ENCODE results near the gene MYO7B.

- TF ChIP-seq, protein P1, sequence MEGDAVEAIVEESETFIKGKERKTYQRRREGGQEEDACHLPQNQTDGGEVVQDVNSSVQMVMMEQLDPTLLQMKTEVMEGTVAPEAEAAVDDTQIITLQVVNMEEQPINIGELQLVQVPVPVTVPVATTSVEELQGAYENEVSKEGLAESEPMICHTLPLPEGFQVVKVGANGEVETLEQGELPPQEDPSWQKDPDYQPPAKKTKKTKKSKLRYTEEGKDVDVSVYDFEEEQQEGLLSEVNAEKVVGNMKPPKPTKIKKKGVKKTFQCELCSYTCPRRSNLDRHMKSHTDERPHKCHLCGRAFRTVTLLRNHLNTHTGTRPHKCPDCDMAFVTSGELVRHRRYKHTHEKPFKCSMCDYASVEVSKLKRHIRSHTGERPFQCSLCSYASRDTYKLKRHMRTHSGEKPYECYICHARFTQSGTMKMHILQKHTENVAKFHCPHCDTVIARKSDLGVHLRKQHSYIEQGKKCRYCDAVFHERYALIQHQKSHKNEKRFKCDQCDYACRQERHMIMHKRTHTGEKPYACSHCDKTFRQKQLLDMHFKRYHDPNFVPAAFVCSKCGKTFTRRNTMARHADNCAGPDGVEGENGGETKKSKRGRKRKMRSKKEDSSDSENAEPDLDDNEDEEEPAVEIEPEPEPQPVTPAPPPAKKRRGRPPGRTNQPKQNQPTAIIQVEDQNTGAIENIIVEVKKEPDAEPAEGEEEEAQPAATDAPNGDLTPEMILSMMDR (conservative IDR thresholded peaks at IDR 0.05 in 1 of 2, IDR thresholded peaks at IDR 0.05 in 1 of 2; ENCODE audit: low read depth in 1 of 2, low read length in 2 of 2) = no peak
- TF ChIP-seq EZH2 (IDR thresholded peaks at IDR 0.05; ENCODE audit: low read length, missing control alignments) = no peak
These were observed 107.4 kb downstream of the MYO7B start for GRCh38 chr2:127642706-127643438.
